Sigmoid colon (tissue), 7 donors: ENCODE measurements around the gene PREP. TPM values are rescaled to one million over a fixed set of nuclear protein-coding genes. Genes with fewer than 3 reads are reported as not detected.

Experiments
- DNase-seq: peaks from one replicate; pipeline ENCODE4 v3.0.0-alpha.2; 2019
- H3K27ac ChIP-seq, 4 donors: fragments of 200-600 bp; sonication (generic); one replicate each; pipeline ENCODE4 v1.5.1; 2016 to 2019; ENCODE audit warnings: mild to moderate bottlenecking in 1 of 4
- H3K27me3 ChIP-seq, 3 donors: fragments of 200-600 bp; sonication (generic); one replicate each; pipeline ENCODE4 v1.5.1; 2019; ENCODE audit warnings: mild to moderate bottlenecking in 1 of 3
- H3K36me3 ChIP-seq, 4 donors: fragments of 200-600 bp; sonication (generic); one replicate each; pipeline ENCODE4 v1.5.1; 2016 to 2019
- H3K4me1 ChIP-seq, 4 donors: fragments of 200-600 bp; sonication (generic); one replicate each; pipeline ENCODE4 v1.5.1; 2017 to 2019
- H3K4me3 ChIP-seq, 4 donors: fragments of 200-600 bp; sonication (generic); one replicate each; pipeline ENCODE4 v1.5.1; 2017 to 2019; ENCODE audit warnings: mild to moderate bottlenecking in 2 of 4, moderate library complexity in 1 of 4
- H3K9me3 ChIP-seq, 4 donors: fragments of 200-600 bp in 3 of 4; sonication (generic) in 3 of 4; one replicate each; pipeline versions ENCODE4 v1.5.1 to v1.6.1; 2013 to 2019
- CTCF ChIP-seq, 4 experiments: fragments of 450-650 bp in 3 of 4; fragments of 200-600 bp in 1 of 4; IDR thresholded peaks; one replicate each; pipeline ENCODE4 v1.5.1; 2016 to 2019; ENCODE audit warnings: antibody characterized with exemption in 4 of 4, mild to moderate bottlenecking in 3 of 4, moderate library complexity in 2 of 4
- EP300 ChIP-seq, 4 donors: sonication (generic); formaldehyde crosslinking; IDR thresholded peaks; one replicate each; pipeline ENCODE4 v1.6.1; 2017; ENCODE audit warnings: antibody characterized with exemption in 4 of 4
- POLR2A ChIP-seq, 2 donors: fragments of 450-650 bp; IDR thresholded peaks; one replicate each; pipeline ENCODE4 v1.6.1; 2016; ENCODE audit warnings: antibody characterized with exemption in 2 of 2, mild to moderate bottlenecking in 2 of 2, moderate library complexity in 2 of 2
- POLR2AphosphoS5 ChIP-seq, 4 donors: sonication (generic); formaldehyde crosslinking; IDR thresholded peaks; one replicate each; pipeline ENCODE4 v1.6.1; 2017; ENCODE audit warnings: antibody characterized with exemption in 4 of 4
- WGBS, 2 donors: extraction: QIAGEN DNeasy Blood & Tissue Kit; methylation state at CpG; one replicate each; pipeline ENCODE4 v1.1.7; 2013; 5-methylcytosine and 5-hydroxymethylcytosine counted together
- intact Hi-C: fragments of 100-400 bp; cut with DNase I; formaldehyde crosslinking; loops from one replicate; pipeline ENCODE4 v1.15.1; 2023
- polyA plus RNA-seq, 3 donors: library from polyadenylated mRNA; stranded (reverse); fragments of 200-250 nt; gene quantifications; one replicate each; pipeline ENCODE4 v1.2.3, GENCODE V29; 2013
- total RNA-seq, 4 donors: library from RNA; depleted of rRNA; stranded (reverse); fragments of >200 nt; gene quantifications; one replicate each; pipeline ENCODE4 v1.1.0, GENCODE V29; 2016
- donor health status: healthy with polysubstance abuse.
- donor health status: Bipolar disorder and iron deficiency.
- donor health status: healthy.

The PREP gene
- total and polyA plus RNA-seq, 7 donors = 14.1 to 47.9 (median 23.5) TPM

GRCh38 chr6:105301756-105302616 is 100.9 kb downstream of the PREP start:
- Histone ChIP-seq H3K27me3 (no peaks in the 10 kb centered on the region), H3K4me1 (peaks cover 0 to 22% (median 16%) of the 10 kb centered on the region in 4 donors), H3K4me3 (no peak overlapping the region), H3K27ac (peak overlapping the region in 3 of 4 donors; percentile 26 to 60 (median 51)), H3K36me3 (peaks cover 0 to 7% (median 0%) of the 10 kb centered on the region in 4 donors), H3K9me3 (no peaks in the 10 kb centered on the region)
- no peak for DNase-seq
- intact Hi-C loops = no loop called here
- WGBS, 2 donors = 68 to 83% methylated on average over 18 of the region's 18 CpGs
- TF ChIP-seq EP300 (IDR thresholded peaks at IDR 0.05) = no peak

GRCh38 chr6:105301072-105301503 is 101.8 kb downstream of the PREP start:
- intact Hi-C loops = no loop called here
- H3K36me3 ChIP-seq = peaks cover 0 to 7% (median 0%) of the 10 kb centered on the region in 4 donors
- H3K27me3 ChIP-seq = no peaks in the 10 kb centered on the region
- WGBS, 2 donors = 88 to 89% methylated on average over 4 of the region's 4 CpGs
- H3K4me1 ChIP-seq = peaks cover 0 to 22% (median 16%) of the 10 kb centered on the region in 4 donors
- TF ChIP-seq CTCF (IDR thresholded peaks at IDR 0.05) (no peak), POLR2A (IDR thresholded peaks at IDR 0.05) (no peak), EP300 (IDR thresholded peaks at IDR 0.05) (peak in 2 of 4 donors; percentile 13 to 15), POLR2AphosphoS5 (IDR thresholded peaks at IDR 0.05) (peak in 2 of 4 donors; percentile 55 to 69)
- no peak overlapping the region for H3K4me3 ChIP-seq
- H3K27ac ChIP-seq = peak overlapping the region in 3 of 4 donors; percentile 26 to 60 (median 51)
- no peak for DNase-seq
- no peaks in the 10 kb centered on the region for H3K9me3 ChIP-seq

GRCh38 chr6:105300090-105300489 is 102.8 kb downstream of the PREP start:
- no peak for DNase-seq
- Histone ChIP-seq H3K27me3 (no peaks in the 10 kb centered on the region), H3K9me3 (no peaks in the 10 kb centered on the region), H3K4me1 (peaks cover 0 to 22% (median 16%) of the 10 kb centered on the region in 4 donors), H3K36me3 (peaks cover 0 to 7% (median 0%) of the 10 kb centered on the region in 4 donors), H3K27ac (no peak overlapping the region), H3K4me3 (no peak overlapping the region)
- TF ChIP-seq POLR2AphosphoS5 (IDR thresholded peaks at IDR 0.05) (no peak), EP300 (IDR thresholded peaks at IDR 0.05) (no peak), POLR2A (IDR thresholded peaks at IDR 0.05) (no peak), CTCF (IDR thresholded peaks at IDR 0.05) (no peak)
- intact Hi-C loops = no loop called here
- WGBS, 2 donors = 98% methylated on average over 5 of the region's 5 CpGs

GRCh38 chr6:105294129-105294528 is 108.8 kb downstream of the PREP start:
- WGBS, 2 donors = 93 to 95% methylated on average over 2 of the region's 2 CpGs
- H3K9me3 ChIP-seq = no peaks in the 10 kb centered on the region
- no peaks in the 10 kb centered on the region for H3K27me3 ChIP-seq
- no peak overlapping the region for H3K27ac ChIP-seq
- H3K36me3 ChIP-seq = peaks cover 0 to 7% (median 0%) of the 10 kb centered on the region in 4 donors
- H3K4me3 ChIP-seq = no peak overlapping the region
- DNase-seq = no peak
- intact Hi-C loops = no loop called here
- no peak for TF ChIP-seq CTCF (IDR thresholded peaks at IDR 0.05)
- TF ChIP-seq EP300 (IDR thresholded peaks at IDR 0.05) = no peak
- no peak for TF ChIP-seq POLR2A (IDR thresholded peaks at IDR 0.05)
- no peak for TF ChIP-seq POLR2AphosphoS5 (IDR thresholded peaks at IDR 0.05)
- H3K4me1 ChIP-seq = no peaks in the 10 kb centered on the region

GRCh38 chr6:105292689-105293339 is 110.1 kb downstream of the PREP start:
- TF ChIP-seq POLR2AphosphoS5 (IDR thresholded peaks at IDR 0.05) = no peak
- no peak for TF ChIP-seq CTCF (IDR thresholded peaks at IDR 0.05)
- TF ChIP-seq POLR2A (IDR thresholded peaks at IDR 0.05) = no peak
- no peak for TF ChIP-seq EP300 (IDR thresholded peaks at IDR 0.05)

More at GRCh38 chr6:105292689-105293339, 110.1 kb downstream of the PREP start:
- no peak overlapping the region for H3K27ac ChIP-seq
- H3K27me3 ChIP-seq = no peaks in the 10 kb centered on the region
- H3K36me3 ChIP-seq = peaks cover 0 to 11% (median 0%) of the 10 kb centered on the region in 4 donors
- no peaks in the 10 kb centered on the region for H3K4me1 ChIP-seq
- H3K4me3 ChIP-seq = no peak overlapping the region
- WGBS, 2 donors = 94 to 96% methylated on average over 4 of the region's 4 CpGs
- intact Hi-C loops = no loop called here
- H3K9me3 ChIP-seq = no peaks in the 10 kb centered on the region
- no peak for DNase-seq
